SK-N-DZ (cell line): ENCODE data around the gene RAB3A.
"Not testable (repeated sequence)": the region's sequence is repeated elsewhere in the genome, so short reads cannot be mapped to it uniquely, and the experiment has no call there.

Experiments
- DNase-seq: peaks from one replicate; pipeline ENCODE4 v3.0.0-alpha.2; 2015; ENCODE audit warnings: low spot score

RAB3A gene

DNA sequence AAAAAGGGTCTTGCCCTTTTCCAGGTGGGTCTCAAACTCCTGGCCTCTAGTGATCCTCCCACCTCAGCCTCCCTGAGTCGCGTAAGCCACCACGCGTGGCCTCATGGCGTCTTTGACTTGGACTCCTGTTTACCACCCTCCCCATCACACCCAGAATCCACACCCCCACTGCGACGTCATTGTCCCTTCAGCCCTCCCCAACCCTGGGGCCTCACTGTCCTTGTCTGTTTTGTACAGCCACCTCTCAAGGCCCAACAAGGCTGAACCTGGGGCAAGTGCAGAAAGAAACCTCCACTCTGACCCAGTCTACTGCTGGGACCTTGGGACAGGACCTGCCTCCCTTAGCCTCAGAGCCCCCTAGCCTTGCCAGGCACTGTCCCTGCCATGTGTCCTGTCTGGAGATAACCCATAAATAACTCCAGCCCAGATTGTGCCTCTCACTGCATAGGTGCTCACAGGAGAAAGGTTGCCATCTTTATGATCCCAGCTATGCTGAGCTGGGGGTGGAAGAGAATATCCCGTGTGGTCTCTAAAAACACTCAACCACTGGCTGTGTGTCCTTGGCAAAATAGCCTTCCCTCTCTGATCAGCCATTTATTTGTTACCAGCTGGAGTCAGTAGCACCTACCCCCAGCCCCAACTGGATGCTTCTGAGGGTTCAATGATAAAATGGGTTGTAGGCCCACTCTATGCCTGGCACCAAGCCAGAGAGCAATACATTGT, 32.1 kb downstream of the RAB3A start:
- no peak for DNase-seq

- no peak for DNase-seq
These were observed 33.1 kb downstream of the RAB3A start for GRCh38 chr19:18170714-18171255.

DNA sequence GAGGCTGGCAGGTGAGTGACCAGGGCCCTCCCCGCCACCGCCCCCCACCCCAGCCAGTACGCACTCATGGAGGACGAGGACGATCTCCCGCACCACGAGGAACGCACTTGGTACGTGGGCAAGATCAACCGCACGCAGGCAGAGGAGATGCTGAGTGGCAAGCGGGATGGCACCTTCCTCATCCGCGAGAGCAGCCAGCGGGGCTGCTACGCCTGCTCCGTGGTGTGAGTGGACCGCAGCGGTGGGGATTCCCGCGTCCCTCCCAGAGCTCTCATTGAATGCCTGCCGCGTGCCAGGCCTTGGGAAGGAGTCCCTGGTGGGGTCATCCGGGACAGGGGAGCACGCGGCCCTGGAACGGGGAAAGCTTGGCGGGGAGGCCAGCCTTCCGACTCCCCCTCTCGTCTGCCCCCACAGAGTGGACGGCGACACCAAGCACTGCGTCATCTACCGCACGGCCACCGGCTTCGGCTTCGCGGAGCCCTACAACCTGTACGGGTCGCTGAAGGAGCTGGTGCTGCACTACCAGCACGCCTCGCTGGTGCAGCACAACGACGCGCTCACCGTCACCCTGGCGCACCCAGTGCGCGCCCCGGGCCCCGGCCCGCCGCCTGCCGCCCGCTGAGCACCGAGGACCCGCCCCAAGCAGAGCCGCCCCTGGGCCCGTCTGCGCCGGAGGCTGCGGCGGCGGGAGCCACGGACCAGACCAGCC, 35.0 kb downstream of the RAB3A start:
- DNase-seq = no peak

DNA sequence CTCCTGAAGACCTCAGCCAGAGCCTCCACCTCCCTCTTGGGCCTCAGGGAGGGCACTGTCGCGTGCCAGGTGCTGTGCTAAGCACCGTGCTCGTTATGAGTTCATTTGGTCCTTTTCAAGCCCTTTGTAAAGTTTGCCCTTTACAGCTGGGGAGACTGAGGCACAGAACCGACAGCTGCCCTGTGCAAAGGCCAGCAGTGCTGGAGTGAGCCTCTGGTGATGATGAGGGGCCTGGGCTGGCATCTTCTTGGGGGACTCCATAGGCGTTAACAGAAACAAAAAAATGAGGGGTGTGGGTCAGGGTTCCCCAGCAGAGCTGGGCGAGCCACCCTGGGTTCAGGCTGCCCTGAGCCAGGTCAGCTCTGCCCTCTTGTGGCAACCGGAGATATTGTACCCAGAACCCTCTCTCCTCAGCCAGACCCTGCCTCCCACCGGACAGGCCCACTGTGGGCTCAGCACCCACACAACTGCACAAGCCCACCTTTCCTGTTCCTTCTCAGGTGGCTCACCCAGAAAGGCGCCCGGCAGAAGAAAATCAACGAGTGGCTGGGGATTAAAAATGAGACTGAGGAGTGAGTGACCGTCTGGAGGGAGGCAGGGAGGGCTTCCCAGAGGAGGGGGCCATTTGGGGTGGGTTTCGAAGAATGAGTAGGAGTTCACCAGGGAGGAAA, 35.7 kb downstream of the RAB3A start:
- DNase-seq = no peak

DNA sequence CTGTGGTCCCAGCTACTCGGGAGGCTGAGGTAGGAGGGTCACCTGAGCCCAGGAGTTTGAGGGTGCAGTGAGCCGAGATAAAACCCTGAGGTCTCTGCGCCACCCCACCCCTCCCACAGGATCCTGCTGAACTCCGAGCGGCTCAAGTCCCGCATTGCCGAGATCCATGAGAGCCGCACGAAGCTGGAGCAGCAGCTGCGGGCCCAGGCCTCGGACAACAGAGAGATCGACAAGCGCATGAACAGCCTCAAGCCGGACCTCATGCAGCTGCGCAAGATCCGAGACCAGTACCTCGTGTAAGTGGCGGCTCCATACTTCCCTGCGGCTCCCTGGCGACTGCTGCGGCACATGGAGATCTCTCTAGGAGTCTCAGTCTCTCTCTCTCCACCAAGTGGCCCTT, 36.8 kb downstream of the RAB3A start:
- no peak for DNase-seq

GRCh38 chr19:18165794-18166544, 37.9 kb downstream of the RAB3A start:
- DNase-seq = no peak

DNA sequence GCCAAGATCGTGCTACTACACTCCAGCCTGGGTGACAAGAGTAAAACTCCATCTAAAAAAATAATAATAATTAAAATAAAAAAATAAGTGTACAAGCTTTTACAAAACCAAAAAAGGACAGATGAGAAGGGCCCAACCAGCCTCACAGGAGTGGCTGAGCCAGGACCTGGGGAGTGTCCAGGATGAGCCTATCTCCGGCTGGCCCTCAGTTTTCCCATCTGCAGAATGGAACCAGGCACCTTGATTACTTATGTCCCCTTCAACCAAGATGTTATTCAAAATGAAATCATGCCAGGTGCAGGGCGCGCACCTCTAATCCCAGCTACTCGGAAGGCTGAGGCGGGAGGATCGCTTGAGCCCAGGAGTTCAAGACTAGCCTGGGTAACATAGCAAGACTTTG, 39.8 kb downstream of the RAB3A start:
- DNase-seq = no peak

- DNase-seq = no peak
These were observed 42.2 kb downstream of the RAB3A start for GRCh38 chr19:18161636-18162002.

- peak; percentile 32 for DNase-seq
These were observed 42.7 kb downstream of the RAB3A start for GRCh38 chr19:18160971-18161635.

DNA sequence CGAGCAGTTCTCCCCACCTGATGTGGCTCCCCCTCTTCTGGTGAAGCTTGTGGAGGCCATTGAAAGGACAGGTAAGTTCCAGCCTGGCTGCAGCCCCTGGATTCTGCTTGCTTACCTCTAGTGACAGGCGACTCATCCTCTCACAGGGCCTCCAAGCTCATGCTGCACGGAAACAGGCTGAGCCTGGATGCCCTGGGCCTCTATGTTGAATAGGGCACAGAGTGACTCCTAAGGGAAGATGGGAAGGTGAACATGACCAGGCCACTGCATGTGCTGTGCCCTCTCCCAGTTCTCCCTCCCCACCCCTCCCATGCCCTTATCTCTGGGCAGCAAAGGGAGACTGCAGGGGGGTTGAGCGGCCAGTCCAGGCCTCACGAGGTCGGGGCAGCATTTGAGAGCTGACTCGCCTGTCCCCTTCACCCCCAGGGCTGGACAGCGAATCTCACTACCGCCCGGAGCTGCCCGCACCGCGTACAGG, 43.3 kb downstream of the RAB3A start:
- no peak for DNase-seq

DNA sequence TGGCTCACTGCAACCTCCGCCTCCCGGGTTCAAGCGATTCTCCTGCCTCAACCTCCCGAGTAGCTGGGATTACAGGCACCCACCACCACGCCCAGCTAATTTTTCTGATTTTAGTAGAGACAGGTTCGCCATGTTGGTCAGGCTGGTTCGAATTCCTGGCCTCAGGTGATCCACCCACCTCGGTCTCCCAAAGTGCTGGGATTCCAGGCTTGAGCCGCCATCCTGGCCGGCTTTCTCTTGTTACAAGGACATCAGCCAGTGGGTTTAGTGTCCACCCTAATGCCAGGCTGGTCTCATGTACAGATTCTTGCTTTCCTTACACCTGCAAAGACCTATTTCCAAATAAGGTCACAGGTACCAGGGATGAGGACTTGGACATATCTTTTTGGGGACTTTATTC, 44.0 kb downstream of the RAB3A start:
- DNase-seq = no peak

GRCh38 chr19:18159059-18159616, 44.7 kb downstream of the RAB3A start:
- DNase-seq = not testable (repeated sequence)

- DNase-seq = no peak
These were observed 45.4 kb downstream of the RAB3A start for GRCh38 chr19:18158467-18158866.

DNA sequence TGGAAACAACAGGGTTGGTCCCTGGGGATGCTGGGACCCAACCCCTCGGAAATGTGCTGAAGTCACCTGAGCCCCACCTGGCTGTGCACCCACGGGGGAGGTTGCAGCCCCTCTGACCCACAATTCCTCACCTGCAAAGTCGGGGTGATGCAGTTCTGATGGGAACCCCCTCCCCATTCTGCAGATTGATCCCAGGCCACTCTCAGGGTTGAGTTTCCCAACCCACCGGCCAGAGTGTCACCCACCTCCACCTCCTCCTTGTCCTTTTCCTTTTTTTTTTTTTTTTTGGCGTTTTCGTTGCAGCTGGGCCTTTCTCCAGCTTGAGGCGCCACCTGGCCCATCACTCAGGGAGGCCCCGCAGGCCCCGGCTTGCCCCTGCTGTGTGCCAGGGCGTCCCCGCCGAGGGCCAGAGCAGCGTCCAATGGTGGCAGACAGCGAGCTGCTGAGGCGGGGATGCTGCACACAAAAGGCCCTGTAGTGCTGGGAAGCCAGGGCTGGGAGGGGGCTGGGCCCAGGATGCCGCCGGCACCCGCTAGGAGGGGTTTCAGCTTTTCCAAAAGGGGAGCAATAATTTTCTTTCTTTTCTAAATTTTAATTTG, 46.3 kb downstream of the RAB3A start:
- DNase-seq = peak; percentile 62

- peak; percentile 60 for DNase-seq
These were observed 46.9 kb downstream of the RAB3A start for GRCh38 chr19:18156841-18157464.

GRCh38 chr19:18156268-18156667, 47.6 kb downstream of the RAB3A start:
- no peak for DNase-seq

DNA sequence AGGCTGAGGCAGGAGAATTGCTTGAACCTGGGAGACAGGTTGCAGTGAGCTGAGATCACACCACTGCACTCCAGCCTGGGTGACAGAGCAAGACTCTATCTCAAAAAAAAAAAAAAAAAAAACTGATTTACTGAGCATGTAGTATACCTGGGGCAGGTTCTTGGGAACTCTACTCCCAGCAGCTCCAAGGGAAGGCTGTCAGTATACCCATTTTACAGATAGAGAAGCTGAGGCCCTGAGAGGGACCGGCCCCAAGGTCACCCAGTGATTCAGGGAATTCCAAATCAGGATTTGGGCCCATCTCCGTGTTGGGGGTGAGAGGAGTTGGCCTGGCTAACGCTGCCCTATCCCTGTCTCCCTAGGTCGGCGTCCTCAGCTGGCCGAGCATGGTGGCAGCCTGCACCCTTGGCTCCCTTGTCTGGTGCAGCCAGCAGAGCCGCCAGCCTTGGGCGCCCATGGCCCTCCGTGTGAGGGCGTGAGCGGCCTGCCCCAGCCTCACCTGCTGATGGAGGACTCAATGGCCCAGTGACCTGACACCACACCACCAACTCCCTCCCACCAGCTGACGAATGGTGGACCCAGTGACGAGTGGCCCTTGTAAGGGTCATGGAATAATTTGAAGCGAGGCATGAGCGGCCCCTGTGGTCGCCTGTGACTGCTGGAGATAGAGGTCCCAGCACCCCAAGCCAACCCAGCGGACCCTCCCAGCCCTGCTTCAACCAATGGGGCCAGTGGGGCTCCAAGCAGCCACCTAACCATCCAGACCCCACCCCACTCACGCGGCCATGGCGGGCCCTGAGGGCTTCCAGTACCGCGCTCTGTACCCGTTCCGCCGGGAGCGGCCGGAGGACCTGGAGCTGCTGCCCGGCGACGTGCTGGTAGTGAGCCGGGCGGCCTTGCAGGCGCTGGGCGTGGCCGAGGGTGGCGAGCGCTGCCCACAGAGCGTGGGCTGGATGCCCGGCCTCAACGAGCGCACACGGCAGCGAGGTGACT, 48.5 kb downstream of the RAB3A start:
- no peak for DNase-seq

- no peak for DNase-seq
These were observed 50.2 kb downstream of the RAB3A start for GRCh38 chr19:18153556-18154134.
